ENCODE measurements around the gene BTBD3.

Gene BTBD3

DNA sequence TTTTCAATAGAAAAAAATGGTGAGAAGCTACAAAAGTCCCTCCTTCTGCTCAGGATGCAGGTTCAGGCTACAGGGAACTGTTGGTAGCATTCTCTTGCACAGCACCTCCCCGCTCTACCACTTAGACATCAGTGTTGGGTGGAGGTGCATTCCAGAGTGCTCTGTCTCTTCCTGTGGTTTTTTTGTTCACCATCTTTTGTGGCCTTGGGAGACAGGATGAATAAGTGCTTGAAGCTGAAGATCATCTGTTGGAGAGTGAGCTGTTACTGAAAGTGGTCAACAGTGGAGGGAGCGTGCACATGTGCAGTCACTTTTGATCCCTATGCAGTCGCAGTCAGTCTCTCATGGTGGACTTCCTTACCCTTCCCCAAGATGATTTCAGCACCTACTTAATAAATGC is 16.6 kb upstream of the BTBD3 start:
- DNase-seq (ENCODE audit: low read depth), result no peak
- TF ChIP-seq CTCF (conservative IDR thresholded peaks at IDR 0.05; ENCODE audit: low read depth, low read length), result no peak
- H3K4me3 ChIP-seq (ENCODE audit: low read length), result no peak overlapping the region

DNA sequence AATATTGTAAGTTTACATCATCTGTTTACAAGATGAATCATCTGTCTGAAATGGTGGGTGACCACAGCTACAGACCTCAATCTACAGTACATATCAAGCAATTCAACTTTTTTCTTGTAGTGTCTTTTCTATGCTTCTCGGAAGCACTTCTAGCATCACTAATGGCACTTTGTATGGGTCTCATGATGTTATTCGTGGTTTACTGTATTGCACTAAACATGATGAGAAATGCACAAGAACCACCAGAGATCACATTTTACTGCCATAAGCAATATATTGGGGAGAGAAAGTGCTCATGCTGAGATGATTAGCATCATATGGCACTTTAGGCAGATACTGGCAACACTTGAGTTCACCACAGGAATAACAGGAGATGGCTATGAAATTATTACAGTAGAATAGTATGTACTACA is 15.4 kb upstream of the BTBD3 start:
- H3K4me3 ChIP-seq (ENCODE audit: low read length), result no peak overlapping the region
- DNase-seq (ENCODE audit: low read depth), result no peak
- no peak for TF ChIP-seq CTCF (conservative IDR thresholded peaks at IDR 0.05; ENCODE audit: low read depth, low read length)

DNA sequence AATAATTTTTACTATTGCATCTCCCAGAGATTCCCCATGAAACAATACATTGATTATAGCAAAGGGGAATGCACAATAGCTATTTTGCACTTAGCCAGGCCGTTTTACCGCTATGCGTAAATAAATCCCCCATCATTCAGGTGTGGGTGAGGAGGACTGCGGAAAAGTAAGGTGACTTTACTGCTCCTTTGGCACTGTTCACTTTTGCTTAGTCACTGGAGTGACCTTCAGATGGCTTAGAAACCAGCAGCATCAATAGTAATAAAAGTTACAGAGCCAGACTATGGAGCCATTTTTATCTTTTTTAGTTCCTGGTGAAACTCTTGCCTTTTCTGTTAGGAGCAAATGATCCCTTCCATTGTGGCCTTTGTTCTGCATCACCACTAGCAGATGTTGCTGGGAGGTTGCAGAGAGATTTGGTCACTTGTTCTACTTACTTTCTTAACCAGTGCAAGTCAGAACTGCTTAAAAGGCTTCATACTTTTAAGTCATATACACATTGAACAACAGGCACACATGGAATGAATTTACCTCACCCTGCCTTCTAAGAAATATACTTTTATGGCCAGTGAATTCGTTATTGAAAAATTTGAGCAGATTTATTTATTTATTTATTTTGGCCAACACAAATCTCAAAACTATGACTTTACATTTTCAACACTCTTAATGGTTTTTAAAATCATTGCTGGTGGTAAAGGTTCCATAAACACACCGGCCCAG is 12.1 kb upstream of the BTBD3 start:
- no peak for DNase-seq (ENCODE audit: low read depth)
- no peak overlapping the region for H3K4me3 ChIP-seq (ENCODE audit: low read length)
- no peak for TF ChIP-seq CTCF (conservative IDR thresholded peaks at IDR 0.05; ENCODE audit: low read depth, low read length)

- no peak overlapping the region for H3K4me3 ChIP-seq (ENCODE audit: low read length)
Measured at GRCh38 chr20:11906626-11907480, 10.8 kb upstream of the BTBD3 start.

GRCh38 chr20:11907621-11908020 is 10.1 kb upstream of the BTBD3 start:
- no peak for DNase-seq (ENCODE audit: low read depth)
- TF ChIP-seq CTCF (conservative IDR thresholded peaks at IDR 0.05; ENCODE audit: low read depth, low read length), result no peak
- no peak overlapping the region for H3K4me3 ChIP-seq (ENCODE audit: low read length)

More at GRCh38 chr20:11906626-11907480, 10.8 kb upstream of the BTBD3 start:
- DNase-seq (ENCODE audit: low read depth), result no peak
- TF ChIP-seq CTCF (conservative IDR thresholded peaks at IDR 0.05; ENCODE audit: low read depth, low read length), result no peak

DNA sequence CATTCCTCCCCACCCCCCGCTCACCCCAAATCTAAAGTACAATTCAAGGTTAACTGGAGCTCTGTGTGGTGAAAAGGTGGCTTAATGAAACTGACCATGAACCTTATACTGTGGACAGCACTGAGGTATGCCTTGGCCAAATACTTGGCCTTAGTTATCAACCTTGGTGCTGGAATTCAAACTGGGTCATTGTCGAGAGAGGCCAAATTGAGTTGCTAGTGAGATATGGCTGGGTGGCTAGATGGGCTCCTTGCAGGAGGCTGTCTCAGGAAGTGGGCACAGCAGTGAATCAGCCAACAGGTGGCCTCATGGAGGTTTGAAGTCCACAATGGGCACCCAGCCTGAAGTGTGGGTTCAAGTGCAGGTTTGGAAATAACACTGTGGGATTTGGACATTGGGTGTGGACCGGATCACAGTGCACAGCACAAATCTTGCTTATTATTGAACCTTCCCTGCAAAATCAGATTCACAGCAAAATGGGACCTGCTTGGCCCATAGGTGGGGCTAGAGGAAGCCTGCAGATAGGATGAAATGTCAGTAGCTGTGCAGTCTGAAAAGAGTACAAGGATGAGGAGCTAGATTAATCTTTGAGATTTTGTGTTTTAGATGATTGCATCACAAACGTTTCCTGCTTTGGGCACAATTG is 5.6 kb upstream of the BTBD3 start:
- peak; percentile 64 for TF ChIP-seq CTCF (conservative IDR thresholded peaks at IDR 0.05; ENCODE audit: low read depth, low read length)
- no peak overlapping the region for H3K4me3 ChIP-seq (ENCODE audit: low read length)
- DNase-seq (ENCODE audit: low read depth), result no peak
